BJ (cell line): ENCODE data around the gene NAA60. TPM values are rescaled to one million over a fixed set of nuclear protein-coding genes. Genes with fewer than 3 reads are reported as not detected.
A peak's percentile ranks its signal among the peaks of the same experiment; 100 is the strongest.

Experiments
- CTCF ChIA-PET: fragments of 350-600 bp; formaldehyde crosslinking; extraction: SDS; loops from one replicate; lab custom pipeline; 2021; ENCODE audit warnings: antibody characterized with exemption, inconsistent platforms; lab: Yijun Ruan, JAX
- POLR2A ChIA-PET: fragments of 300-600 bp; sonication (Branson Sonifier 250); formaldehyde crosslinking; extraction: SDS; loops from one replicate; lab custom pipeline; 2021; ENCODE audit warnings: antibody characterized with exemption; lab: Charles Lee
- DNase-seq: peaks from one replicate; pipeline ENCODE4 v3.0.0-alpha.2; 2011; ENCODE audit warnings: low read depth
- H3K27me3 ChIP-seq: 2 replicates; pipeline ENCODE4 v1.6.0; 2011; ENCODE audit warnings: low read length; ENCODE audit not compliant: control insufficient read depth, insufficient read depth
- H3K36me3 ChIP-seq: 2 replicates; pipeline ENCODE4 v1.5.1; 2011; ENCODE audit warnings: low read length; ENCODE audit not compliant: control insufficient read depth, insufficient read depth
- H3K4me3 ChIP-seq: 2 replicates; pipeline ENCODE4 v1.5.1; 2011; ENCODE audit warnings: low read depth, mild to moderate bottlenecking, control low read depth, low read length
- CTCF ChIP-seq: IDR thresholded peaks from 2 replicates; pipeline ENCODE4 v1.5.1; 2011; ENCODE audit warnings: low read depth, mild to moderate bottlenecking, control low read depth, inconsistent platforms, low read length, moderate library complexity; ENCODE audit not compliant: insufficient read depth
- polyA plus RNA-seq: library from polyadenylated mRNA; depleted of rRNA; stranded (reverse); fragments of >200 nt; gene quantifications from 2 replicates; pipeline ENCODE4 v1.2.3, GENCODE V29; 2011

Gene NAA60
- polyA plus RNA-seq, 1 experiment: 21.7 TPM

- CTCF ChIA-PET: interaction anchor here (1.5 kb wide), 1 partner anchor 18 kb away, joined by 4 read pairs; no protein-coding TSS in a partner anchor
- DNase-seq: no peak
- no peak overlapping the region for H3K4me3 ChIP-seq
Measured at GRCh38 chr16:3519581-3519980, 76.1 kb downstream of the NAA60 start.

GRCh38 chr16:3520413-3520812 is 76.9 kb downstream of the NAA60 start:
- H3K4me3 ChIP-seq: no peak overlapping the region
- H3K27me3 ChIP-seq: no peaks in the 10 kb centered on the region
- H3K36me3 ChIP-seq: peaks cover 15% of the 10 kb centered on the region
- TF ChIP-seq CTCF: no peak
- peak; percentile 93 for DNase-seq
- ChIA-PET POLR2A (no interaction called here), CTCF (no interaction called here)

More at GRCh38 chr16:3519581-3519980, 76.1 kb downstream of the NAA60 start:
- TF ChIP-seq CTCF: no peak
- H3K27me3 ChIP-seq: no peaks in the 10 kb centered on the region
- POLR2A ChIA-PET: no interaction called here
- peaks cover 8% of the 10 kb centered on the region for H3K36me3 ChIP-seq

GRCh38 chr16:3520841-3521240 is 77.4 kb downstream of the NAA60 start:
- CTCF ChIA-PET: no interaction called here
- DNase-seq: no peak
- TF ChIP-seq CTCF: peak; percentile 26
- H3K4me3 ChIP-seq: peak overlapping the region; percentile 13; the same call in 1 of the 2 replicates
- H3K36me3 ChIP-seq: peaks cover 15% of the 10 kb centered on the region
- POLR2A ChIA-PET: no interaction called here
- no peaks in the 10 kb centered on the region for H3K27me3 ChIP-seq

DNA sequence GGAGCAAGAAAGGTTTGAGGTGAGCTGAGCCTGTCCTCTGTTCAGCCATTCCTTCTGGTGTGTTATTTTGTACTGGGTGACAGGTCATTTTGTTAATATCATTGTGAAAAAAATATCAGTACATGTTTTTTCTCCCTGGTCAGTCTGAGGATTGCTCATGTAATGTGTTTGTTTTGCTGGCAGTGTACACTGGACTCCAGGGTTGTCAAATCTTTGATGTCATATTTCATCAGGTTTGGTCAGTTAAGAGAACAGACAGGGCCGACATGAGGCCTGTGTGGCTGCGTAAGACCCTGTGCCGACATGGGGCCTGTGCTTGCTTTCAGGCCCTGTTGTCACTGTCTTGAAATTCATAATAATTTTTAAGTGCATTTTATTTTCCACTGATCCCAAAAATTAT is 79.8 kb downstream of the NAA60 start:
- ChIA-PET CTCF (no interaction called here), POLR2A (no interaction called here)
- H3K27me3 ChIP-seq: no peaks in the 10 kb centered on the region
- peaks cover 19% of the 10 kb centered on the region for H3K36me3 ChIP-seq
- H3K4me3 ChIP-seq: no peak overlapping the region
- DNase-seq: no peak
- TF ChIP-seq CTCF: no peak

GRCh38 chr16:3525951-3526350 is 82.5 kb downstream of the NAA60 start:
- ChIA-PET POLR2A (no interaction called here), CTCF (interaction anchor here (0.6 to 2.3 kb wide), 5 partner anchors 13 to 516 kb away, joined by 3 to 11 read pairs (median 4); no protein-coding TSS in a partner anchor)
- no peak for DNase-seq
- no peaks in the 10 kb centered on the region for H3K27me3 ChIP-seq
- H3K4me3 ChIP-seq: no peak overlapping the region
- peaks cover 22% of the 10 kb centered on the region for H3K36me3 ChIP-seq
- no peak for TF ChIP-seq CTCF
